GM13976 (cell line): ENCODE measurements around the gene CCDC8.

Source experiments
- DNase-seq: peaks from one replicate; pipeline ENCODE4 v3.0.0; 2012; ENCODE audit warnings: low spot score
- CTCF ChIP-seq: IDR thresholded peaks from 2 replicates; pipeline ENCODE4 v1.5.1; 2012; ENCODE audit warnings: borderline replicate concordance, mild to moderate bottlenecking; ENCODE audit not compliant: insufficient read depth; ENCODE audit errors: extremely low read depth, missing control alignments, control extremely low read depth
- in situ Hi-C: fragments of 300-500 bp; cut with MboI; formaldehyde crosslinking; loops from one replicate; pipeline ENCODE4 v1.12.0; 2022; ENCODE audit warnings: low sequenced_read_pairs, mixed read lengths, inconsistent platforms; ENCODE audit not compliant: unreplicated experiment

Gene CCDC8

GRCh38 chr19:46373491-46374359 is 39.6 kb downstream of the CCDC8 start:
- TF ChIP-seq CTCF = no peak
- DNase-seq = no peak
- in situ Hi-C loops = no loop called here

GRCh38 chr19:46372901-46373490 is 40.4 kb downstream of the CCDC8 start:
- no peak for TF ChIP-seq CTCF
- no peak for DNase-seq
- in situ Hi-C loops = no loop called here

- no peak for DNase-seq
- TF ChIP-seq CTCF = no peak
- in situ Hi-C loops = no loop called here
These were observed 41.9 kb downstream of the CCDC8 start for GRCh38 chr19:46371371-46371901.

- DNase-seq = no peak
- in situ Hi-C loops = no loop called here
- no peak for TF ChIP-seq CTCF
These were observed 43.5 kb downstream of the CCDC8 start for GRCh38 chr19:46369817-46370216.

GRCh38 chr19:46368116-46368515 is 45.2 kb downstream of the CCDC8 start:
- no peak for TF ChIP-seq CTCF
- no peak for DNase-seq
- in situ Hi-C loops = no loop called here

- in situ Hi-C loops = no loop called here
- DNase-seq = no peak
- TF ChIP-seq CTCF = no peak
These were observed 45.9 kb downstream of the CCDC8 start for GRCh38 chr19:46367426-46367825.
